GM03348 (cell line): ENCODE results near the gene VCAM1.
"Not testable (repeated sequence)": the region's sequence is repeated elsewhere in the genome, so short reads cannot be mapped to it uniquely, and the experiment has no call there.

Experiments used
- DNase-seq: peaks from one replicate; pipeline ENCODE4 v3.0.0; 2012; ENCODE audit warnings: low spot score

VCAM1 gene

GRCh38 chr1:100778748-100779147 is 59.2 kb downstream of the VCAM1 start:
- DNase-seq = no peak

GRCh38 chr1:100780814-100781213 is 61.3 kb downstream of the VCAM1 start:
- no peak for DNase-seq

GRCh38 chr1:100781728-100782127 is 62.2 kb downstream of the VCAM1 start:
- DNase-seq = not testable (repeated sequence)

GRCh38 chr1:100782473-100783039 is 63.0 kb downstream of the VCAM1 start:
- DNase-seq = no peak

- DNase-seq = no peak
Observed at GRCh38 chr1:100785470-100786052, 66.0 kb downstream of the VCAM1 start.

- DNase-seq = no peak
Observed at GRCh38 chr1:100786870-100787269, 67.3 kb downstream of the VCAM1 start.
